ENCODE results near the gene SYT13.

Gene SYT13

GRCh38 chr11:45227836-45228235, 58.3 kb downstream of the SYT13 start:
- Histone ChIP-seq H3K27me3 (replicated peaks; ENCODE audit: control insufficient read depth, insufficient read depth, low read length) (no peaks in the 10 kb centered on the region), H3K4me3 (replicated peaks; ENCODE audit: low read depth, low read length) (no peak overlapping the region), H3K36me3 (ENCODE audit: control insufficient read depth, insufficient read depth, low read length) (no peaks in the 10 kb centered on the region; the same call in 1 of the 2 replicates)
- DNase-seq (ENCODE audit: extremely low read depth, insufficient read length): no peak
- TF ChIP-seq CTCF (IDR thresholded peaks at IDR 0.05; ENCODE audit: insufficient read depth, low read length, poor library complexity, severe bottlenecking): no peak

- TF ChIP-seq CTCF (IDR thresholded peaks at IDR 0.05; ENCODE audit: insufficient read depth, low read length, poor library complexity, severe bottlenecking): no peak
- Histone ChIP-seq H3K27me3 (replicated peaks; ENCODE audit: control insufficient read depth, insufficient read depth, low read length) (no peaks in the 10 kb centered on the region), H3K36me3 (ENCODE audit: control insufficient read depth, insufficient read depth, low read length) (no peaks in the 10 kb centered on the region; the same call in 1 of the 2 replicates), H3K4me3 (replicated peaks; ENCODE audit: low read depth, low read length) (no peak overlapping the region)
- DNase-seq (ENCODE audit: extremely low read depth, insufficient read length): no peak
These were observed 59.2 kb downstream of the SYT13 start for GRCh38 chr11:45226901-45227300.

GRCh38 chr11:45225961-45226871, 59.9 kb downstream of the SYT13 start:
- Histone ChIP-seq H3K4me3 (replicated peaks; ENCODE audit: low read depth, low read length) (no peak overlapping the region), H3K36me3 (ENCODE audit: control insufficient read depth, insufficient read depth, low read length) (no peaks in the 10 kb centered on the region; the same call in 1 of the 2 replicates), H3K27me3 (replicated peaks; ENCODE audit: control insufficient read depth, insufficient read depth, low read length) (no peaks in the 10 kb centered on the region)
- no peak for TF ChIP-seq CTCF (IDR thresholded peaks at IDR 0.05; ENCODE audit: insufficient read depth, low read length, poor library complexity, severe bottlenecking)
- no peak for DNase-seq (ENCODE audit: extremely low read depth, insufficient read length)

- DNase-seq (ENCODE audit: extremely low read depth, insufficient read length): no peak
- H3K27me3 ChIP-seq (replicated peaks; ENCODE audit: control insufficient read depth, insufficient read depth, low read length): no peaks in the 10 kb centered on the region
- H3K4me3 ChIP-seq (replicated peaks; ENCODE audit: low read depth, low read length): no peak overlapping the region
- no peaks in the 10 kb centered on the region; the same call in 1 of the 2 replicates for H3K36me3 ChIP-seq (ENCODE audit: control insufficient read depth, insufficient read depth, low read length)
- TF ChIP-seq CTCF (IDR thresholded peaks at IDR 0.05; ENCODE audit: insufficient read depth, low read length, poor library complexity, severe bottlenecking): no peak
These were observed 60.9 kb downstream of the SYT13 start for GRCh38 chr11:45225277-45225676.

GRCh38 chr11:45224766-45225165, 61.4 kb downstream of the SYT13 start:
- Histone ChIP-seq H3K4me3 (replicated peaks; ENCODE audit: low read depth, low read length) (no peak overlapping the region), H3K36me3 (ENCODE audit: control insufficient read depth, insufficient read depth, low read length) (no peaks in the 10 kb centered on the region; the same call in 1 of the 2 replicates), H3K27me3 (replicated peaks; ENCODE audit: control insufficient read depth, insufficient read depth, low read length) (no peaks in the 10 kb centered on the region)
- DNase-seq (ENCODE audit: extremely low read depth, insufficient read length): no peak
- TF ChIP-seq CTCF (IDR thresholded peaks at IDR 0.05; ENCODE audit: insufficient read depth, low read length, poor library complexity, severe bottlenecking): no peak

Data from GM06990 (cell line).